Measurements from ENCODE around the gene RHCG.

RHCG gene

DNA sequence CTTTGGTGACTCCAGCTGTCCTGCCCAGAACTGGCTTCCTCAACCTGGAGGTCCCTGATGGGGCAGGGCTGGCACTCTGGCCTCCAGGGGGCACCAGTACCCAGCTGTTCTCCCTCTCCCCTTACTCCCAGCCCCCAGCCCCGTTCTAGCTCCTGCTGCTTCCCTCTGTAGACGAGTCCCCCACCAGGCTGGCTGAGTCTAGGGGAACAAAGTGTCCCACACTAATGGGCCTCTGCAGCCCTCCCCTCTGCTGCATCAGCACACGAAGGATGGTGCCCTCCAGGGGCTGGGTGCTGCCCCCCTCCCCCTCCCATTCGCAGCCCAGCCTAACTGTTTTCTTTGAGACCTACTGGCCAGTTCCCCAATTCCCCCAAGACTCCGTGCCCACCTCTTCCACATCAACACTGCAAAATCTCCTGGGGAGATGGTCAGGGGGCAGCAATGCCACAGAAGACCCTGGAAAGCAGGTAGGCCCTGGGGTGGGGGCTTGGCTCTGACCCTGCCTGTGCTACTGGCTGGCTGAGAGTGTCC is 4.2 kb downstream of the RHCG start:
- DNase-seq (ENCODE audit: low read depth): no peak
- no peak overlapping the region for H3K4me3 ChIP-seq (ENCODE audit: low read depth, low read length)
- TF ChIP-seq, protein P1, sequence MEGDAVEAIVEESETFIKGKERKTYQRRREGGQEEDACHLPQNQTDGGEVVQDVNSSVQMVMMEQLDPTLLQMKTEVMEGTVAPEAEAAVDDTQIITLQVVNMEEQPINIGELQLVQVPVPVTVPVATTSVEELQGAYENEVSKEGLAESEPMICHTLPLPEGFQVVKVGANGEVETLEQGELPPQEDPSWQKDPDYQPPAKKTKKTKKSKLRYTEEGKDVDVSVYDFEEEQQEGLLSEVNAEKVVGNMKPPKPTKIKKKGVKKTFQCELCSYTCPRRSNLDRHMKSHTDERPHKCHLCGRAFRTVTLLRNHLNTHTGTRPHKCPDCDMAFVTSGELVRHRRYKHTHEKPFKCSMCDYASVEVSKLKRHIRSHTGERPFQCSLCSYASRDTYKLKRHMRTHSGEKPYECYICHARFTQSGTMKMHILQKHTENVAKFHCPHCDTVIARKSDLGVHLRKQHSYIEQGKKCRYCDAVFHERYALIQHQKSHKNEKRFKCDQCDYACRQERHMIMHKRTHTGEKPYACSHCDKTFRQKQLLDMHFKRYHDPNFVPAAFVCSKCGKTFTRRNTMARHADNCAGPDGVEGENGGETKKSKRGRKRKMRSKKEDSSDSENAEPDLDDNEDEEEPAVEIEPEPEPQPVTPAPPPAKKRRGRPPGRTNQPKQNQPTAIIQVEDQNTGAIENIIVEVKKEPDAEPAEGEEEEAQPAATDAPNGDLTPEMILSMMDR (IDR thresholded peaks at IDR 0.05; ENCODE audit: low read depth, low read length, missing control alignments): peak; percentile 36

DNA sequence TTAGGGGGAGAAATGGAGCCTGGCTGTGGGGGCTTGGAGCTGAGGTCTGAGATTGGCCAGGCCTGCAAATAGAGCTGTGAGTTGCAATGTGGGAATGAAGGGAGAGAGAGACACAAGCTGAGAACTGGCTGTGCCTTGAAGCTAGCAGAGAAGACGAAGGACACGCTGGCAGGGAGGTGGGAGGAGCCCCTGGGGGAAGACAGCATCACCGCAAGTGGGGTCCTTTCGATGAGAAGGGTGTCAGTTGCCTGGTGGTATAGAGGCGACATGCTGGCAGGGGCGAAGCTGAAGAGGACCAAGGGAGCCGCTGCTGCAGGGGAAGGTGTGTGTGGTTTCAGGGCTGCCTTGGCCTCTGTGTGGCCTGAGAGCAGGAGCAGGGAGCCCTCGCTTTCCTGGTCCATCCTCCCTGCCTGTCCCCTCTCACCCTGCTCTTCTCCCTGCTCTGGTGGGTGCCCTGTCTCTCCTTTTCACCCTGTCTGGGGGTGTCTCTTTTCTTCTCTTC is 5.5 kb downstream of the RHCG start:
- H3K4me3 ChIP-seq (ENCODE audit: low read depth, low read length): no peak overlapping the region
- no peak for DNase-seq (ENCODE audit: low read depth)
- TF ChIP-seq, protein P1 (IDR thresholded peaks at IDR 0.05; ENCODE audit: low read depth, low read length, missing control alignments): no peak

DNA sequence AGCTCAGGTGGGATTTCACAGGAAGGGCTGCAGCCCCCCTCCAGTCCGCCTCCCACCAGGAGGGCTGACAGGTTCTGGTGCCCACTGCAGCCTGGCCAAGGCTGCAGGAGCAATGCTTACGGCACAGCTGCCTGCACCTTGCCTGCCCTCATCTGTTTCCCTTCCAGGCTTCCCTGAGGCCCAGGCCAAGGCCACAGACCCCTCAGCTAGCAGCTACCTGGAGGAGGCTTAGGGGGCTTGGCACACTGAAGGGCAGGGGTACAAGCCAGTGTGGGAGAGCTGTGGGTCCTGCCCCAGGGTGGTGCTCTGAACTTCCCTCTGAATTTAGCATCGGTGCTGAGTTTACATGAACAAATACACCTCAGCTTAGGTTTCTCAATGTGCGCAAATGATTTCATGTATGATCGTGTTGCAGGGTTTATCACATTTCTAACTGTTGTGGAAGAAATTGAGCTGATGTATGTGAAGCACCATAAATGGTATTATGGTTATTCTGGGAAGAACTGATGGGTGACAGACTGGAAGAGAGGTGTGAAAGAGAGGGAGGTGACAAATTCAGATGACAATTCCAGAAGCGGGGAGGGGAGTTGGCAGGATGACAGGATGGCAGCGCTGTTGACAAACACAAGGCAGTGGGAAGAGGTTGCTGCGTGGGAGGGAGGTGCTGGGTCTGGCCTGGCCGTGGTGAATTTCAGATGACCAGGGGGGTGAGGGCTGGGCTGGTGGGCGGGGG is 6.1 kb downstream of the RHCG start:
- H3K4me3 ChIP-seq (ENCODE audit: low read depth, low read length): no peak overlapping the region
- no peak for DNase-seq (ENCODE audit: low read depth)
- TF ChIP-seq, protein P1 (IDR thresholded peaks at IDR 0.05; ENCODE audit: low read depth, low read length, missing control alignments): no peak

DNA sequence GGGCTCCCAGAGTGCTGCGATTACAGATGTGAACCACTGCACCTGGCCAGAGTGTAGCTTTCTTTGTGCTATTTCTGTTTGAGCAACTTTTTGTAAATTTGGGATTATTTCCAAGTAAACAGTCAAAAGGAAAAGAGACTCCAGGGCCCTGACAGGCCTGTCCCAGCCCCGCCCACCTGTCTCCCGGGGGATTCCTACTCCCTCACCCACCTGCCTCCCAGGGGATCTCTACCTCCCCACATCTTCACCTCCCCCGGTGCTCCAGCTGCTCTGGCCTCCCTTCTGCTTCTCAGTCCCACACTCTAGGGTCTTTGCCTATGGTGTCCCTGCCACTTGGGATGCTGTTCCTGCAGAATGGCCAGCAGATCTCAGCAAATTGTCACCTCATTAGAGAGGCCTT is 7.0 kb downstream of the RHCG start:
- TF ChIP-seq, protein P1 (IDR thresholded peaks at IDR 0.05; ENCODE audit: low read depth, low read length, missing control alignments): no peak
- H3K4me3 ChIP-seq (ENCODE audit: low read depth, low read length): no peak overlapping the region
- DNase-seq (ENCODE audit: low read depth): no peak

DNA sequence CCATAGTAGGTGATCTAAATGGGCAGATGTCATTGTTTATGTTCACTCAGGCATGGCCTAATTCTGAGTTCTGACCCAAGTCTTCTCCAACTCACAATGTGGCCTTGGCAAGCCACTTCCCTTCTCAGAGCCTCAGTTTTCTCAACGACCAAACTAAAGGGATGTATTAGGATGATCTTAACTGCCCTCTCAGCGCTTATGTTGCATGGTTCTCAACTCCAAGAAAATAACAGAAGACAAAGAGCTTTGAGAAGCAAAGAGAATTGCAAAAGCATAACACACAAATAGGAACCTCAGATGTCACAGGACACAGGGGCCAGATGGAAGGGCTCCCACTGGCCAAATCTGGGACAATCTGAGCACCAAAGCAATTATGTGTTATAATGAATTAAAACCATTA is 8.6 kb downstream of the RHCG start:
- DNase-seq (ENCODE audit: low read depth): no peak
- TF ChIP-seq, protein P1 (IDR thresholded peaks at IDR 0.05; ENCODE audit: low read depth, low read length, missing control alignments): no peak
- no peak overlapping the region for H3K4me3 ChIP-seq (ENCODE audit: low read depth, low read length)

DNA sequence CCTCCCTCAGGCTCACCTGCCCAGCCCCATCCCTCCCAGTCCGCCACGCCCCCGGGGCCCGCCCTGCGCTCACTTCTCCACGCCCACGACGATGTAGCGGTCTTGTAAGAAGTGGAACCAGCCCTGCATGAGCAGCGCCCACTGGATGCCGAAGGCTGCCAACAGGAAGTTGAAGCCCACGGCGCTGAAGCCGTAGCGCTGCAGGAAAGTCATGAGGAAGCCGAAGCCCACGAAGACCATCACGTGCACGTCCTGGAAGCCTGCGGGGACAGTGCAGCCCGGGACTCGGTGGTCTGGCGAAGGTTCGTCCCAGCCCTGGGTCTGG is 9.7 kb downstream of the RHCG start:
- TF ChIP-seq, protein P1 (IDR thresholded peaks at IDR 0.05; ENCODE audit: low read depth, low read length, missing control alignments): no peak
- H3K4me3 ChIP-seq (ENCODE audit: low read depth, low read length): no peak overlapping the region
- DNase-seq (ENCODE audit: low read depth): peak; percentile 12

DNA sequence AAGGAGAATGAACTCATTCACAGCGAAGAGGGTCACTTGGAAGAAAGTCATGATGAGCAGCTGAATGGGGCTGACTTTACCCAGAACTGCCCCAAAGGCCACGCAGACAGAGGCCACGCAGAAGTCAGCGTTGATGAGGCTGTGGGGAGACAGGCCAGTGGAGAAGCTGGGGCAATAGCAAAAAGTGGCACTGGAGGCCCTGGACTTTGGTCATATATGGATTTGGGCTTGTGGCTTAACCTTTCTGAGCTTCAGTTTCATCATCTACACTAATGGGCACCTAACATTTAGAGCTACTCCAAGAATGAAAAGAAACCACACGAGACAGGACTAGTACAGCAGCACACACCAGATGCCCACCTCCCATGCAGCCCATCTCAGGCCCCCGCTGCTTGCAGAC is 13.3 kb downstream of the RHCG start:
- TF ChIP-seq, protein P1 (IDR thresholded peaks at IDR 0.05; ENCODE audit: low read depth, low read length, missing control alignments): no peak
- H3K4me3 ChIP-seq (ENCODE audit: low read depth, low read length): no peak overlapping the region
- no peak for DNase-seq (ENCODE audit: low read depth)

Measured in GM12864 (cell line).